SK-N-MC (cell line): ENCODE data around the gene EIF1.

Experiments used
- EZH2 ChIP-seq: fragments of 200-600 bp; sonication (generic); IDR thresholded peaks from one replicate; pipeline ENCODE4 v1.6.1; 2017; ENCODE audit warnings: antibody characterized with exemption
- POLR2AphosphoS5 ChIP-seq: IDR thresholded peaks from 2 replicates; pipeline ENCODE4 v1.6.1; 2012; ENCODE audit warnings: mild to moderate bottlenecking, low read depth, low read length, borderline replicate concordance

GRCh38 chr17:41710472-41711090, 21.9 kb downstream of the EIF1 start:
- TF ChIP-seq EZH2 (no peak), POLR2AphosphoS5 (no peak)
